ENCODE results near the gene TOX3. TPM values are rescaled to one million over a fixed set of nuclear protein-coding genes. Genes with fewer than 3 reads are reported as not detected.

The TOX3 gene
- total and polyA plus RNA-seq, 10 of the 15 experiments (the other 5 are each of a cell fraction or from before 2014, with no cell fraction given), result not detected

- no peaks in the 10 kb centered on the region for H3K27me3 ChIP-seq (replicated peaks in 1 of 2; ENCODE audit: control insufficient read depth in 2 of 2, insufficient read depth in 2 of 2, low read length in 1 of 2)
- H3K9me3 ChIP-seq (replicated peaks; ENCODE audit: control insufficient read depth, insufficient read depth, low read length), result no peaks in the 10 kb centered on the region
- no TSS peak for BruUV-seq (replicated peaks)
- H3K36me3 ChIP-seq (ENCODE audit: control insufficient read depth in 2 of 2, insufficient read depth in 2 of 2, low read length in 1 of 2), result no peaks in the 10 kb centered on the region
- ChIA-PET RAD21 (ENCODE audit: unreplicated experiment) (no interaction called here), CTCF (no interaction called here), SMC1A (ENCODE audit: uncharacterized antibody, unreplicated experiment) (no interaction called here), POLR2A (no interaction called here)
- WGBS (ENCODE audit: insufficient coverage, insufficient replicate concordance, low lambda C conversion rate, missing lambda C conversion rate), result 0% methylated on average over 1 of the region's 1 CpG
- no peak overlapping the region for H3K9ac ChIP-seq (ENCODE audit: control insufficient read depth, insufficient read depth, low read length)
- no peak for ATAC-seq
- no peaks in the 10 kb centered on the region for H3K4me1 ChIP-seq (ENCODE audit: control insufficient read depth, insufficient read depth, low read length)
- H4K20me1 ChIP-seq (ENCODE audit: control insufficient read depth, insufficient read depth), result no peaks in the 10 kb centered on the region
- H3K27ac ChIP-seq (ENCODE audit: control insufficient read depth, insufficient read depth), result no peak overlapping the region
- no peak for FAIRE-seq
- in situ Hi-C loops (cut with MboI), result no loop called here
- TF ChIP-seq RFX5 (IDR thresholded peaks at IDR 0.05; ENCODE audit: low read depth, low read length) (no peak), RCOR1 (conservative IDR thresholded peaks at IDR 0.05; ENCODE audit: low read depth, low read length) (no peak), GATAD2B (conservative IDR thresholded peaks at IDR 0.05; ENCODE audit: low read depth) (no peak), JUNB (IDR thresholded peaks at IDR 0.05) (no peak), CHD2 (IDR thresholded peaks at IDR 0.05; ENCODE audit: borderline replicate concordance, low read depth, low read length) (no peak), HDAC2 (IDR thresholded peaks at IDR 0.05) (no peak), HDGF (IDR thresholded peaks at IDR 0.05) (no peak), SKIL (IDR thresholded peaks at IDR 0.05; ENCODE audit: low read depth, poor library complexity, severe bottlenecking) (no peak), SUPT20H (IDR thresholded peaks at IDR 0.05; ENCODE audit: borderline replicate concordance, control insufficient read depth, low read depth, low read length) (no peak), GABPA (IDR thresholded peaks at IDR 0.05; ENCODE audit: low read depth) (no peak), PML (IDR thresholded peaks at IDR 0.05; ENCODE audit: low read length) (no peak), SMARCA5 (IDR thresholded peaks at IDR 0.05) (no peak), SMAD5 (IDR thresholded peaks at IDR 0.05; ENCODE audit: low read depth) (no peak), POU2F2 (IDR thresholded peaks at IDR 0.05; ENCODE audit: borderline replicate concordance, low read depth, low read length) (no peak), NRF1 (conservative IDR thresholded peaks at IDR 0.05; ENCODE audit: low read depth, low read length) (no peak), FOXK2 (IDR thresholded peaks at IDR 0.05) (no peak)
- TF ChIP-seq, protein P1, sequence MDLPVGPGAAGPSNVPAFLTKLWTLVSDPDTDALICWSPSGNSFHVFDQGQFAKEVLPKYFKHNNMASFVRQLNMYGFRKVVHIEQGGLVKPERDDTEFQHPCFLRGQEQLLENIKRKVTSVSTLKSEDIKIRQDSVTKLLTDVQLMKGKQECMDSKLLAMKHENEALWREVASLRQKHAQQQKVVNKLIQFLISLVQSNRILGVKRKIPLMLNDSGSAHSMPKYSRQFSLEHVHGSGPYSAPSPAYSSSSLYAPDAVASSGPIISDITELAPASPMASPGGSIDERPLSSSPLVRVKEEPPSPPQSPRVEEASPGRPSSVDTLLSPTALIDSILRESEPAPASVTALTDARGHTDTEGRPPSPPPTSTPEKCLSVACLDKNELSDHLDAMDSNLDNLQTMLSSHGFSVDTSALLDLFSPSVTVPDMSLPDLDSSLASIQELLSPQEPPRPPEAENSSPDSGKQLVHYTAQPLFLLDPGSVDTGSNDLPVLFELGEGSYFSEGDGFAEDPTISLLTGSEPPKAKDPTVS (IDR thresholded peaks at IDR 0.05; ENCODE audit: low read depth, low read length), result no peak
- TF ChIP-seq, protein P2, sequence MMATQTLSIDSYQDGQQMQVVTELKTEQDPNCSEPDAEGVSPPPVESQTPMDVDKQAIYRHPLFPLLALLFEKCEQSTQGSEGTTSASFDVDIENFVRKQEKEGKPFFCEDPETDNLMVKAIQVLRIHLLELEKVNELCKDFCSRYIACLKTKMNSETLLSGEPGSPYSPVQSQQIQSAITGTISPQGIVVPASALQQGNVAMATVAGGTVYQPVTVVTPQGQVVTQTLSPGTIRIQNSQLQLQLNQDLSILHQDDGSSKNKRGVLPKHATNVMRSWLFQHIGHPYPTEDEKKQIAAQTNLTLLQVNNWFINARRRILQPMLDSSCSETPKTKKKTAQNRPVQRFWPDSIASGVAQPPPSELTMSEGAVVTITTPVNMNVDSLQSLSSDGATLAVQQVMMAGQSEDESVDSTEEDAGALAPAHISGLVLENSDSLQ (IDR thresholded peaks at IDR 0.05), result no peak
- TF ChIP-seq, protein P3, sequence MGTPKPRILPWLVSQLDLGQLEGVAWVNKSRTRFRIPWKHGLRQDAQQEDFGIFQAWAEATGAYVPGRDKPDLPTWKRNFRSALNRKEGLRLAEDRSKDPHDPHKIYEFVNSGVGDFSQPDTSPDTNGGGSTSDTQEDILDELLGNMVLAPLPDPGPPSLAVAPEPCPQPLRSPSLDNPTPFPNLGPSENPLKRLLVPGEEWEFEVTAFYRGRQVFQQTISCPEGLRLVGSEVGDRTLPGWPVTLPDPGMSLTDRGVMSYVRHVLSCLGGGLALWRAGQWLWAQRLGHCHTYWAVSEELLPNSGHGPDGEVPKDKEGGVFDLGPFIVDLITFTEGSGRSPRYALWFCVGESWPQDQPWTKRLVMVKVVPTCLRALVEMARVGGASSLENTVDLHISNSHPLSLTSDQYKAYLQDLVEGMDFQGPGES (IDR thresholded peaks at IDR 0.05), result no peak
- H2AFZ ChIP-seq (ENCODE audit: control insufficient read depth, low read depth, low read length), result no peak overlapping the region
- DNase-seq (ENCODE audit: low read depth, low spot score), result no peak
- H3K79me2 ChIP-seq (ENCODE audit: control insufficient read depth, insufficient read depth, low read length), result no peaks in the 10 kb centered on the region
- H3K4me3 ChIP-seq, result no peak overlapping the region
- no peak overlapping the region for H3K4me2 ChIP-seq (ENCODE audit: control insufficient read depth, insufficient read depth)
- intact Hi-C loops (cut with micrococcal nuclease; ENCODE audit: unreplicated experiment), result no loop called here
Measured at GRCh38 chr16:52538511-52538910, 8.4 kb downstream of the TOX3 start.
